OCI-LY1 (cell line): Measurements from ENCODE around the gene IP6K3.

Source experiments
- H2AFZ ChIP-seq: fragments of 200-600 bp; sonication (generic), shearing (Covaris generic); 2 replicates; pipeline ENCODE4 v1.6.0; 2014; ENCODE audit warnings: antibody characterized with exemption, mild to moderate bottlenecking, low read length
- H3F3A ChIP-seq: fragments of 200-600 bp; sonication (generic), shearing (Covaris generic); 2 replicates; pipeline ENCODE4 v1.6.0; 2014; ENCODE audit warnings: mild to moderate bottlenecking, antibody characterized with exemption, low read length, moderate library complexity; ENCODE audit not compliant: insufficient read depth
- H3K27ac ChIP-seq: fragments of 200-600 bp; sonication (generic); 2 replicates; pipeline ENCODE4 v1.5.1; 2014; ENCODE audit warnings: low read length, mixed run types, mild to moderate bottlenecking, low read depth; ENCODE audit not compliant: poor library complexity, severe bottlenecking
- H3K27me3 ChIP-seq: fragments of 200-600 bp; sonication (generic); 2 replicates; pipeline ENCODE4 v1.6.0; 2014; ENCODE audit warnings: antibody characterized with exemption, mild to moderate bottlenecking, low read length, moderate library complexity; ENCODE audit not compliant: insufficient read depth
- H3K36me3 ChIP-seq: fragments of 200-600 bp; sonication (generic); 2 replicates; pipeline ENCODE4 v1.6.1; 2014; ENCODE audit warnings: mild to moderate bottlenecking, antibody characterized with exemption, low read length, moderate library complexity, mixed read lengths; ENCODE audit not compliant: insufficient read depth
- H3K4me1 ChIP-seq: fragments of 200-600 bp; sonication (generic); 2 replicates; pipeline ENCODE4 v1.5.1; 2014; ENCODE audit warnings: mild to moderate bottlenecking, low read length, moderate library complexity; ENCODE audit not compliant: insufficient read depth, severe bottlenecking
- H3K4me2 ChIP-seq: fragments of 200-600 bp; sonication (generic), shearing (Covaris generic); 2 replicates; pipeline ENCODE4 v1.6.1; 2014; ENCODE audit warnings: low read length
- H3K4me3 ChIP-seq: fragments of 200-600 bp; sonication (generic); 2 replicates; pipeline ENCODE4 v1.5.1; 2014; ENCODE audit warnings: low read length, low read depth, mild to moderate bottlenecking, mixed read lengths; ENCODE audit not compliant: poor library complexity, severe bottlenecking
- H3K79me2 ChIP-seq: fragments of 200-600 bp; shearing (Covaris generic); 2 replicates; pipeline ENCODE4 v1.6.1; 2016; ENCODE audit warnings: mixed run types, low read length, mixed read lengths; ENCODE audit not compliant: insufficient read depth
- H3K9ac ChIP-seq: fragments of 200-600 bp; sonication (generic), shearing (Covaris generic); 2 replicates; pipeline ENCODE4 v1.6.1; 2014; ENCODE audit warnings: mild to moderate bottlenecking, low read length, mixed read lengths
- H3K9me2 ChIP-seq: fragments of 200-600 bp; sonication (generic), shearing (Covaris generic); 2 replicates; pipeline ENCODE4 v1.6.1; 2014; ENCODE audit warnings: low read depth, mild to moderate bottlenecking, low read length, mixed read lengths
- H3K9me3 ChIP-seq: fragments of 200-600 bp; shearing (Covaris generic); 2 replicates; pipeline ENCODE4 v1.6.1; 2014; ENCODE audit warnings: low read length, mixed read lengths
- H4K20me1 ChIP-seq: fragments of 200-600 bp; sonication (generic), shearing (Covaris generic); 2 replicates; pipeline ENCODE4 v1.6.0; 2016; ENCODE audit warnings: mild to moderate bottlenecking, low read length; ENCODE audit not compliant: insufficient read depth
- EZH2 ChIP-seq: fragments of 200-600 bp; sonication (generic), shearing (Covaris generic); IDR thresholded peaks from 2 replicates; pipeline ENCODE4 v1.8.0; 2017; ENCODE audit warnings: borderline replicate concordance, mixed run types, mild to moderate bottlenecking, antibody characterized with exemption, low read length, moderate library complexity, mixed read lengths
- TF ChIP-seq, protein P1 (sequence below): fragments of 200-600 bp; sonication (generic), shearing (Covaris generic); IDR thresholded peaks from 2 replicates; pipeline ENCODE4 v1.5.1; 2017; ENCODE audit warnings: mild to moderate bottlenecking, antibody characterized with exemption, low read length, moderate library complexity, mixed read lengths

The IP6K3 gene

GRCh38 chr6:33738153-33738552 is 8.6 kb downstream of the IP6K3 start:
- Histone ChIP-seq H3K27me3 (peaks cover 4% of the 10 kb centered on the region; the same call in 1 of the 2 replicates), H4K20me1 (no peaks in the 10 kb centered on the region), H3K9me2 (no peaks in the 10 kb centered on the region), H3K79me2 (no peaks in the 10 kb centered on the region), H2AFZ (no peak overlapping the region), H3K9me3 (no peaks in the 10 kb centered on the region), H3K9ac (no peak overlapping the region), H3K4me3 (no peak overlapping the region), H3K27ac (no peak overlapping the region), H3K36me3 (no peaks in the 10 kb centered on the region), H3K4me2 (no peak overlapping the region), H3K4me1 (no peaks in the 10 kb centered on the region), H3F3A (no peaks in the 10 kb centered on the region)
- TF ChIP-seq, protein P1, sequence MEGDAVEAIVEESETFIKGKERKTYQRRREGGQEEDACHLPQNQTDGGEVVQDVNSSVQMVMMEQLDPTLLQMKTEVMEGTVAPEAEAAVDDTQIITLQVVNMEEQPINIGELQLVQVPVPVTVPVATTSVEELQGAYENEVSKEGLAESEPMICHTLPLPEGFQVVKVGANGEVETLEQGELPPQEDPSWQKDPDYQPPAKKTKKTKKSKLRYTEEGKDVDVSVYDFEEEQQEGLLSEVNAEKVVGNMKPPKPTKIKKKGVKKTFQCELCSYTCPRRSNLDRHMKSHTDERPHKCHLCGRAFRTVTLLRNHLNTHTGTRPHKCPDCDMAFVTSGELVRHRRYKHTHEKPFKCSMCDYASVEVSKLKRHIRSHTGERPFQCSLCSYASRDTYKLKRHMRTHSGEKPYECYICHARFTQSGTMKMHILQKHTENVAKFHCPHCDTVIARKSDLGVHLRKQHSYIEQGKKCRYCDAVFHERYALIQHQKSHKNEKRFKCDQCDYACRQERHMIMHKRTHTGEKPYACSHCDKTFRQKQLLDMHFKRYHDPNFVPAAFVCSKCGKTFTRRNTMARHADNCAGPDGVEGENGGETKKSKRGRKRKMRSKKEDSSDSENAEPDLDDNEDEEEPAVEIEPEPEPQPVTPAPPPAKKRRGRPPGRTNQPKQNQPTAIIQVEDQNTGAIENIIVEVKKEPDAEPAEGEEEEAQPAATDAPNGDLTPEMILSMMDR, result no peak
- no peak for TF ChIP-seq EZH2

DNA sequence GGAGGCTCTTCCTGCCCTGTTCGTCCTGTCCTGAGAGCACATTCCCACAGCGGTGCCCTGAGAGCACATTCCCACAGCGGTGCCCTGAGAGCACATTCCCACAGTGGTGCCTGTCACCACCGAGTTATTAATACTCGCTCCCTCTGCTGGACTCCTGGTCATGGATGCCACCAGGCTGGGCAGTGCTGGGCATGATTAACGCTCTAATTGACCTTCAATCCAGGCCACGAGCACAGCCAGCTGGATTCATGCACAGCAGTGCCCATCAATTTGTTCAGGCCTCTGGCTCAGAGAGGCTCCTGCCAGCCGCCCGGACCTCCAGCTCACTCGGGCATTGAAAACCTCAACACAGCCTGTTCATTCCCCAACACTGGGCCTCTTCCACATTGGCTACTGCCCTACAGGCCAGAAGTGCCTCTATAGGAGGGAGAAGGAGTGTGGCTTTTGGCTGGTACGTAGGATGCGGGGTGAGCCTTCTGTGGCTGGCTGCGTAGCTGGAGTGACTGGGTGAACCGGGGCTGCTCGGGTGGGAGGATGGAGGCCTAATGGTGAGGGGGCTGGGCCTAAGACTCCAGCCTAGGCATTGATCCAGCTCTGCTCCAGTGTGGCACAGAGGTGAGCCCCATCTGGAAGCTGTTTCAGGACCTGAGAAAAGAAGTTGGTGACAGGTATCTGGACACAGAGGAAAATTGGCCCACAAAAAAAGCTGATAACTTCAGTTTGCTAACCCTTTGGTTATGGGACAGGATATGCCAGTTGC is 9.3 kb downstream of the IP6K3 start:
- no peaks in the 10 kb centered on the region for H3K36me3 ChIP-seq
- H3K9me3 ChIP-seq, result no peaks in the 10 kb centered on the region
- H3K4me2 ChIP-seq, result no peak overlapping the region
- no peaks in the 10 kb centered on the region for H3K4me1 ChIP-seq
- no peaks in the 10 kb centered on the region for H3F3A ChIP-seq
- no peaks in the 10 kb centered on the region for H3K79me2 ChIP-seq
- H2AFZ ChIP-seq, result no peak overlapping the region
- H4K20me1 ChIP-seq, result no peaks in the 10 kb centered on the region
- TF ChIP-seq, protein P1, result no peak
- TF ChIP-seq EZH2, result no peak
- H3K27ac ChIP-seq, result no peak overlapping the region
- no peaks in the 10 kb centered on the region for H3K9me2 ChIP-seq
- no peak overlapping the region for H3K9ac ChIP-seq
- H3K4me3 ChIP-seq, result no peak overlapping the region
- peaks cover 4% of the 10 kb centered on the region; the same call in 1 of the 2 replicates for H3K27me3 ChIP-seq

DNA sequence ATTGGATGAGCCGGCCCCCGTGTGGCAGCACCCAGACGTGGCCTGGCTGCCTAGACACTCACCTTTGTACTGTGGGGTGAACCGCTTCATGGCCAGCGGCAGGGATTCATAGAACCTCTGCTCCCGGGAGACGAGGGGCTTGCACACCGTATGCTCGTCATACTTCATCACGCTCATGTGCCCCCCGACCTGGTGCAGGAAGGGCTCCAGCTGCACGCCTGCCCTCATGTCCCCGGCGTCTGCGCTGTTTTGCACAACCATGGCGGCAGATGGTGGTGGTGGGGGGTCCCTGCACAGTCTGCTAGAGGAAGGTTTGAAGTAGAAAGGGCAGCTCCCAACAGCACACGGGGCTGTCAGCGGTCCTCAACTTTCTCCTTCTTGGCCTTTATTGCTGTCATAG is 11.5 kb downstream of the IP6K3 start:
- Histone ChIP-seq H3K4me1 (no peaks in the 10 kb centered on the region), H3K36me3 (no peaks in the 10 kb centered on the region), H3K4me3 (no peak overlapping the region), H4K20me1 (no peaks in the 10 kb centered on the region), H3K79me2 (no peaks in the 10 kb centered on the region), H3K27ac (no peak overlapping the region), H3K9me2 (no peaks in the 10 kb centered on the region), H3F3A (no peaks in the 10 kb centered on the region), H3K9me3 (no peaks in the 10 kb centered on the region), H3K9ac (no peak overlapping the region), H3K27me3 (peaks cover 12% of the 10 kb centered on the region; the same call in 1 of the 2 replicates), H3K4me2 (no peak overlapping the region), H2AFZ (no peak overlapping the region)
- no peak for TF ChIP-seq EZH2
- TF ChIP-seq, protein P1, result no peak
